HG03139 (cell line): Measurements from ENCODE around the gene SF3B3.
A peak's percentile ranks its signal among the peaks of the same experiment; 100 is the strongest.

ENCODE experiments used
- ATAC-seq: cut with Tn5 transposase; IDR thresholded peaks from one replicate; pipeline ENCODE4 v1.9.1; 2021; ENCODE audit not compliant: unreplicated experiment

SF3B3 gene

DNA sequence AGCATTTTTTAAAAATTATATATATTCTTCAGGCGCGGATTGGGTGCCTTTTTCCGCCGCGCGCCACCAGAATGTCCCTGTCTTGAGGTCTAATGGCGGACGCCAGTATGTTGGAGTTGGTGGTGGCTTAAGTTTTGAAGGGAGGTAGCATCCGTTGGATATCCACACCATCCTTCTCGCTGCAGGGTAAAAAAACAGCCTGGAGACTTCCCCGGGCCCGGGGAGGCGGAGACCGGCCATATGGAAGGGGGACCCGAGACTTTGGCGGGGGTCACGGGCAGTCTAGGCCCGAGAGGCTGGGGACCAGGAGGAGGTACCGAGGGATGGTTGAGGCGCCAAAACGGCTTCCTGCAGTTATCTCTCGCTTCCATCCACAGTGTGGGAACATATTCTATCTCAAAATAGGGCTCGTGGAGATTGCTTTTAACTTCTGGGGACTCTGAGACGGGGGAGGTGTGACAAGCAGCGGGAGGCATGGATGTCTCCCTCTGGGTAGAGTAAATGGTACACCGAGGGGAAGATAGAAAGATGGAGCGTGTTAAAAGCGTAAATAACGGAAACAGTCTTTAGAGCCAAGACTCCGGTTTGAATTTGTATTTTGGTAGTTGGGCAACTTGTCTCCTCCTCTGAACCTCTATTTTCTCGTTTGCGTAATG, at the start of gene SF3B3:
SF3B3 (plus strand) TSS at position 74 of the 656 bp plus-strand sequence. CDS start 2,841 bp downstream, outside the sequence.
- ATAC-seq = no peak

DNA sequence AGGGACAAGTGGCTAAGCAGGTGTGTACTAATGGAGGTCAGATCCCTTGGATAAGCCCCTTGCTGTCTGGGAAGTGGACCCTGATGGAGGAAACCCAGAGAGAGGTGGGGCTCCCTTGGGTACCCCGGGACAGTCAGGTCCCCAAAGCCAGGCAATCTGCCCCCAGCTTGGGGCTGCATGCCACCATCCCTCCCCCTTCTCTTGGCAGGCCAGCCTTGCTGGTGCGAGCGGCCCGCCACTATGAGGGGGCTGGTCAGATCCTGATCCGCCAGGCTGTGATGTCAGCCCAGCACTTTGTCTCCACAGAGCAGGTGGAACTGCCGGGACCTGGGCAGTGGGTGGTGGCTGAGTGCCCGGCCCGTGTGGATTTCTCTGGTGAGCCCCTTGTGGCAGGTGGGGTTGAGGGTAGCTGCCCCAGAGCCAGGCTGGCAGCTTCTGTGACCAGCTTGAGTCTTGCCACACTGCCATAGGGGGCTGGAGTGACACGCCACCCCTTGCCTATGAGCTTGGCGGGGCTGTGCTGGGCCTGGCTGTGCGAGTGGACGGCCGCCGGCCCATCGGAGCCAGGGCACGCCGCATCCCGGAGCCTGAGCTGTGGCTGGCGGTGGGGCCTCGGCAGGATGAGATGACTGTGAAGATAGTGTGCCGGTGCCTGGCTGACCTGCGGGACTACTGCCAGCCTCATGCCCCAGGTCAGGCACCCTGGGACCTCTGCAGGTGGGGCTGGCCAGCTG, 49.1 kb upstream of the SF3B3 start:
- ATAC-seq = no peak

DNA sequence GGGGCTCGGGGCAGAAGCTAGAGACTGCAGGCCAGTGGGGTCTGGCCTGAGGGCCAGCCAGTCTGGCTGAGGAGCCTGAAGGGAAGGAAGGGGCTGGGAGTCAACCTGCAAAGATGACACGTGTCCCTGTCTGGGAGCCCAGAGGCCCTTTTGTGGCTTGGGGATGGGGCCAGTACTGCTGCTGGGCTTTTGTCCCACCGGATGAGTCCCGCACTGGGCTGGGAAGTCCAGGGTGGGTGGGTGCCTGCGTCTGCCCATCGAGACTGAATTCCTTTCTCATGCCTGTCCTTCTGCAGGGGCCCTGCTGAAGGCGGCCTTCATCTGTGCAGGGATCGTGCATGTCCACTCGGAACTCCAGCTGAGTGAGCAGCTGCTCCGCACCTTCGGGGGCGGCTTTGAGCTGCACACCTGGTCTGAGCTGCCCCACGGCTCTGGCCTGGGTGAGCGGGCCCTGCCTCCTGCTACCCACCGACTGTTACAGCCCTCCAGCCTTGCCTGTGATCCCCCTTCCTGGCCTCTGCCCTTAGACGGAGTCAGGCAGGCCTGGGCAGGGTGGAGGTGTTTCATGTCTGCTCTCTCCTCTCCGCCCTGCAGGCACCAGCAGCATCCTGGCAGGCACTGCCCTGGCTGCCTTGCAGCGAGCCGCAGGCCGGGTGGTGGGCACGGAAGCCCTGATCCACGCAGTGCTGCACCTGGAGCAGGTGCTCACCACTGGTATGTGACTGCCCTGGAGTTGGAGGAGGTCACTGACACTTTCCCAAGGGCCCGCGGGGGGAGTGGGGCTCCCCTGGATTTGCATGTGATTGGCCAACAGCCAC, 48.4 kb upstream of the SF3B3 start:
- no peak for ATAC-seq

DNA sequence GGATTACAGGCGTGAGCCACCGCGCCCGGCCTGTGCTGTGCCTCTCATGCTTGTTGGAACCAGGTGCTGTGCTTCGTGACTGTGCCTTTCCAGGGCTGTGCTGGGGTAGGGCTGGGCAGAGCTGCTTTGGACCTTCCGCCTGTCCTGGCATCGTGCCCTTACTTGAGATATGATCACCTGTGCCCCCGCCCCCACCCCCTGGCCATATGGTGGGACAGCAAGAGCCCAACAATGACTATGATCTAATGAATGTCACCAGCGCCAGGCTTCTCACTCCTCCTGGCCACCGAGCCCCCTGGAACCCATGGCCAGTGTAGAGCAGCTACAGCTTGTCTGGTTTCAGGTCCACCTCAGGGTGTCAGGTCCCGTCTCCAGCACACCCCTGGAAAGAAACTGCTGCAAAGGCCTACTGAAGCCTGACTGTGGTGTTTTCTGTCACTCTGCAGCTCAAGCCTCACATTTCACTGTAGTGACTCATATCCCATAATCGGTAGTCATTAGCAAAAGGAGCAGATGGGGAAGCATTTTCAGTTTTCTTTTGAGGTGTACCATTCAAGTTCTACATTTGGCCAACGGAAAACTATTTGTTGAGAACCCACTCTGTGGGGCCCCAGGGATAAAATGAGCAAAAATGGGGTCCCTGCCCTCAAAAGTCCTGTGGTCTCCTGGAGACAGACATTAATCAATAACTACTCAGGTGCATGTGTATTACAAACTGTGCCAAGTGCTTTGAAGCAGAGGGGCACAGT, 47.2 kb upstream of the SF3B3 start:
- peak; percentile 78 for ATAC-seq

DNA sequence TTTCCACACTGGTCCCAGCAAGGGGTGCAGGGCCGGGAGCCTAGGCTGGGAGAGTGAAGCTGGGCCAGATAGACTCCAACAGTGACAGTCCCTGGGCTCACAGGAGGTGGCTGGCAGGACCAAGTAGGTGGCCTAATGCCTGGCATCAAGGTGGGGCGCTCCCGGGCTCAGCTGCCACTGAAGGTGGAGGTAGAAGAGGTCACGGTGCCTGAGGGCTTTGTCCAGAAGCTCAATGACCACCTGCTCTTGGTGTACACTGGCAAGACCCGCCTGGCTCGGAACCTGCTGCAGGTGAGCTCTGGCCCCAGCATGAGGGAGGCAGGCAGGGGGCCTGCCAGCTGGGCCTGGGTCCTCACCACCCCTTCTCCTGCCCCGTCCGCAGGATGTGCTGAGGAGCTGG, 45.4 kb upstream of the SF3B3 start:
- ATAC-seq = no peak

DNA sequence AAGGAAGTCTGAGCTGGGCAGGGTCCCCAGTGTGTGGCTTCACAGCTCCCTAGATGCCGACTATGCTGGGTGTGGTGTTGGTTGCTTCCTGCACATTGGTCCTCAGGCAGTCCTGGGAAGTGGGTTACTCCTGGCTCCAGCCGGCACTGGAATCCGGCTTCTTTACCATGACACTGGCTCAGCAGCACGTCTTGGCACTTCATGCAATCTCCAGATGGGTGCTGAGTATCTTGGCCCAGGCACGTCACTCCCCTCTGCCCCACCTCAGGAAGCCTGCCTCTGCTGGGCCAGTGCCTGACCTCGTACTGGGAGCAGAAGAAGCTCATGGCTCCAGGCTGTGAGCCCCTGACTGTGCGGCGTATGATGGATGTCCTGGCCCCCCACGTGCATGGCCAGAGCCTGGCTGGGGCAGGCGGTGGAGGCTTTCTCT, 44.7 kb upstream of the SF3B3 start:
- no peak for ATAC-seq

DNA sequence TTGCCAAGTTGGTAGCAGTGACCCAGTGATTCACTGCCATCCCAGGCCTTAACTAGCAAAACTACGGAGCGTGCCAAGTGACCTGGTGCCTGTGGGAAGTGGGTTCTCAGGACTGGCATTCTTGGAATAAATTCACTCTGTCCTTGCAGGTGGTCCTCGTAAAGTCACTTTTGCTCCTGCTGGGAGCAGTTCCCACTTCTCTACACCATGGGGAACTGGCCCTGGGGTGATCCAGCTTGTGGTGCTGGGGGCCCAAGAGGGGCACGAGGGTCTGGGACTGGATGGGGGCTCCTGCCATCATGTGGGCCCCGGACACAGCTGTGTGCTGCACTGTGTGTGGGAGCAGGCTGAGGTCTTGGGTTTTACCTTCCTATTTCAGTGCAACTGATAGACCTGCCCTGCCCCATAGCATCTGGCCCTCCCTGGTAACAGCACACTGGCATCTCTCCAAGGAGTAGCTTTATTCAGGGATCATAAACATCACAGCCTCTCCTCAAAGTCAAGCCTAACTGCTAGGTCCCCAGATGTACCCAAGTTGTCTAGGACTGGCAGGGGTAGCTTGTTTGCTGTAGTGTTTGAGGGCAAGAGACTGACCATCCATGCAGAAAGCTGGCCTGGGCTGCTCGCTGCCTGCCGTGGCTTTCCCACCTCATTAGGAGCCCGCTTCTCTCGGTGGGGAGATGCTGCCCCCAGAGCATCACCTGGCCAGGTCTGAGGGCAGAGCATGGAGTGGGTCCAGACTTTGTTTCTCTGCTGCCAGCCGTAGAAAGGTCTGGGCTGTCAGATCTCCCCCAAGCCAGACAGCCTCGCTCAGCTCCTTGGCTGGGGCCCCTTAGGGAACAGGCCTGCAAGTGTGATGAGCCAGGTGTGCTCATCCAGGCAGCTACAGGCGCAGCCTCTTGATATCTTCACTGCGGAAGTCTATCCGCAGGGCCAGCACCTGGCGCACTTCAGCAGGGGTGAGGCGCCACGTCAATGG, 43.2 kb upstream of the SF3B3 start:
- no peak for ATAC-seq

DNA sequence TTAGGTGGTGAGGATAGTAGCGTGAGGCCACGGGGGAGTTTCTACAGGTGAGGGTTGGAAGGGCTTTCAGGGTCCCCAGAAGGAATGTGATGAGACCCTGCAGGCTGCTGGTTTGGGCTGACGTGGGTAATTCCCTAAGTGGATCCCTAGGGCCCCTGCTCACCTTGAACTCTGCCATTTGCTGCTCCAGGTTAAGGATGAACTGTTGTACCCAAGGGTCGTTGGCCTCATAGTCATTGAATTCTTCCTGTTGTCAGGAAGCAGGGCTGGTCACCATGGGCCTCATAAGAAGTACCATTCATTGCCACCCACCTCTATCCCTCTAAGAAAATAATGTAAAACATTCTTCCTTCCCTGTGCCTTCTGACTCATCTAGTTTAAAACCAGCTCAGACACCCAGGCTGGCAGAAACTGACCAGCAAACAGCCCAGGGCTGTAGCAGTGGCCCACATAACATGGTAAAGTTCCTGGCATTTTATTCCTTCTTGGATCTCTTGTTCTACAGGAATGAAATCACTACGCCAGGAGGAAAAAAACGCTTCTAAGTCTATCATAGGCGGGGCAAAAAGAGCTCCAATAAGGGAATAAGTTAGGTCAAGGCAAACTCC, 41.6 kb upstream of the SF3B3 start:
- ATAC-seq = no peak

DNA sequence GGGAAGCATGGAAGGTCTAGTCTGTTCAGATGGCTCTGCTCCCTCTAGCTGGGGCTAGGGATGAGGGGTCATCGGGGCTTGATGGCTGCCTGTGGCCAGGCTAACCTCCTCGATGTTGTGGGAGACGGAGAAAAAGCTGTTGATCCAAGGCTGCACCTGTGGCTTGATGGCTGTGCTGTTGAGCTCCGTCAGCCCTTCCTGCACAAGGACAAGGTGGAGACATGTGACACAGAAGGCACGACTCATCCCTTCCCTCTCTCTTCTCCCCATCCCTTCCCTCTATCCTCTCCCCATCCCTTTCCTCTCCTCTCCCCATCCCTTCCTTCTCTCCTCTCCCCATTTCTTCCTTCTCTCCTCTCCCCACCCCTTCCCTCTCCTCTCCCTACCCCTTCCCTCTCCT, 41.0 kb upstream of the SF3B3 start:
- ATAC-seq = no peak

DNA sequence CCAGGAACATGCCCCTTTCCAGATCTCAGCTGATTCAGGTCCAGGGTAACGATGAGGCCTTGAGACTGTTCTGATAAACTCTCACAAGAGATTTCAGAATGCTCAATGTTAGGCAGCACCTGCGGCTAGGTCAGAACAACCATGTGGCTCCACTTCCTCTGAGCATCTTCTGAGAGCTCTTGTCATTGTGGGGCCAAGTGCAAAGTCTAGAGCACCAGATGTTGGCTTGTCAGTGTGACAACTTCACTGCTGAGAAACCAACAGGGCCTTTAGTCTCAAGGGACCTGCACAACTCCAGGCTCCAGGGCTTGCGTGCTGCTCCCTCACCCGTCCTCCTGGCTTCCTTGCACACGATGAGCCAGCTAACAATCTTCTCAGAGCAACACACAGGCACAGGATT, 40.2 kb upstream of the SF3B3 start:
- no peak for ATAC-seq

DNA sequence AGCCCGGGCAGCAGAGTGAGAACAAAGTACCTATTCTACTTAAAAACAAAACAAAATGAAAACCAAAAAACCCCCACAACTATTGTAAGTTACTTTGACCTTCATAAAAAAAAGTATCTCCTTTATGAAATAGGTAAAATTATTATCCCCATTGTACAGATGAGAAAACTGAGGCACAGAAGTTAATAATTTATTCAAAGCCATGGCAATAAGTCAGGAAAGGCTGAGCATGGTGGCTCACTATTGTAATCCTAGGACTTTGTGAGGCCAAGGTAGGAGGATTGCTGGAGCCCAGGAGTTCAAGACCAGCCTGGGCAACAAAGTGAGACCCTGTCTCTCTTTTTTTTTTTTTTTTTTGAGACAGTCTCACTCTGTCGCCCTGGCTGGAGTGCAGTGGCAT, 38.7 kb upstream of the SF3B3 start:
- ATAC-seq = no peak

DNA sequence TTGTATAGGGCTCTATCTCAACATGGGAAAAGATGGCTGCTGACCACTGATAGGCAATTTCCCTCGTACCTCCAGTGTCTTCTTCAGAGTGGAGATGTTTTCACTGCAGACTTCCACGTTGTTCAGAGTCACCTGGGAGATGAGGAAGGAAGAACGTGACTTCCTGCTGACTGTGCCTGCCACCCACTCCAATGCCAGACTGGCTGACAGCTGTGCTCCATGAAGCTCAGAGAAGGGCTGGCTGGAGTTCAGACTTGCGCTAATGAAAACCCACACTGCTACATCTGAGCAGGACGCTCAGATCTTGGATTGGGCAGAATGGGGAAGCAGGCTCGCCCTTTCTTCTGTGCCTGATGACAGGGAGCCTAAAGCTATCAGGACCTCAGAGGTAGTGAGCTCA, 33.4 kb upstream of the SF3B3 start:
- no peak for ATAC-seq

DNA sequence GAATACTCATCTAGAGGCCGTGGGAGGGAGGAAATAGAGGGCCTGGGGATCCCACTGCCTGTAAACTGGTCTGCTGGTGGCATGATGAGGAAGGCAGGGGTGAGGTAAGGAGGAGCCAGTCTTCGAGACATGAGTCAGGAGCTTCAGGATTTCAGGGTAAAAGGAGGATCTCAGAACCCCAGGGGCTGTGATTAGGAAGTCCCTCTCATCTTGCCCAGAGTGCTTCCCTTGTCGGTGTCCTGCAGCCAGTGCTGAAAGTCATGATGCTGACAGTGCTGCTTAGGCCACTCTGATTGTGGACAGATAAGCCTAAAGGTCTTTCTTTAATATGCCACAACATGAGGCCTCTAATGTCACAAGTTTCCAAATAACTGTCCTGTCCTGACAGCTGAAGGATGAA, 29.8 kb upstream of the SF3B3 start:
- ATAC-seq = no peak

DNA sequence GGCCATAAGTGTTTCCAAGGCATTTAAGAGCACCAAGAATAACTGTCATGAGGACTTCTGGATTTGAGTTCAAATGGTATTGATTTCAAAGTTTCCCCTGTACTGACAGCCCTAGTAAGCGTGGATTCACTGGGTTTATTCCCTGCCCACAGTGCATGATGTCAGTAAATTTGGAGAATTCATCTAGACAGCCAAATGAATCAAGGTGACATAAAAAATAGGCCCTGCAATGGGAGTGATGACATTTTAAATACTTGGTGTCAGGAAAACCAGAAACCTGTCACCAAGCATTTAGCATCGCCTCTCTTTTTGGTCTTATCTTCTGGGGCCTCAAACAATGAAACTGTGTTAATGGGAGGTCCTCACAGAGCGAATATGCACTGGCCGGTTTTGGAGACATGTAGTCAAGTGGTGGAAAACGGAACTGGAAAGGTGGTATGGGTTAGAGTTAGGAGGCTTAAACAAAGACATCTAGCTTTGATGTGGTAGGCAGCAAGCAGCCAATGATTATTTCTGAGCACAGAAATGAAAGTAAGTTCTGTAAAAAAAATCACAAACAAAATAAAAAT, 29.3 kb upstream of the SF3B3 start:
- ATAC-seq = no peak

DNA sequence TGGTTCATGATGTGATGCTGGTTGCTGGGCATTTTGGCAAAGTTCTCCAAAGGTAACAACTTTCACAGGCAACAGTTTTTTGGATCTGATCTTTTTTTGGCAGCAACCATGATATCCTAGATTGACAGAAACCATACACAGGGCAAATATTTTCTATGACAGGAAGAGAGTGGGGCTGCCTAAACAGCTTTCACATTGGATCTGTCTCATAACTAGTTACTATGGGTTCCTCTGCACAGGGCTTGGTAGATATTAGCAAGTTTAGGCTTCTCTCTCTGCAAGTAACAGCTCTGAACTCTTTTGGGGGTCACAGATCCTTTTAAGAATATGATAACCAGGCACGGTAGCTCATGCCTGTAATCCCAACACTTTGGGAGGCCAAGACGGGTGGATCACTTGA, 28.8 kb upstream of the SF3B3 start:
- ATAC-seq = no peak

DNA sequence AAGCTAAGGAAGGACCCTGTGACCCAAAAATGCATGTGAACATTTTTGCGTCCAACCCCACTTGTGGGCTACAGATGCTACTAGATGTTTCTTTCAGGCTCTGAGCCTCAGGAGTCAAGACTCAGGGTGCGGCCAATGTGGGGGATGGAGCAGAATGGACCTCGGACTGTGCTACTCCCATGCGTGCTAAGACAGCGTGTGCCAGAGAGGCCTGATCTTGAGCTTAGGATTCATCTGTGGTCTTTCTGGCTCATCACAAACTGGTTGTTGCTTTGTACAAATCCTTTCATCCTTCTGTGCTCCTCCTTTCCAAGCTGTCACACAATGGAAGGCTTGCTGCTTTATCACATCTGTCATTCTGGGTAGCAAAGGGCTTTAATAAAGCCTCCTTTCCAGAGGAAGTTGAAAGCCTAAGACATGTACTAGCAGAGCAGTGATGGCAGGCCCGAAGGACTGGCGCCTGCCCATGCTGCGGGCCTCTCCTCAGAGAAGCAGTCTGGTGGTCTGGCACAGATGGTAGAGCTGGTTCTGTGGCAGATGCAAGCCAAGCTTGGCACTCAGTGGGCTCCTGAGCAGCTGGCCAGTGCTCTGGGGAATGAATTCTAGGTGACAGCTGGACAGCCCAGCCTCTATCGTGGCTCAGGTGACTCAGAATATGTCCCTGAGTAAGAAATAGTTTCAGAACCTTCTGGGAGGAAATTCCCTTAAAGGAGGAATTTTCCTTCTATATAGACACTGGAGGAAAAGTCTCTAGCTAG, 28.0 kb upstream of the SF3B3 start:
- ATAC-seq = no peak

DNA sequence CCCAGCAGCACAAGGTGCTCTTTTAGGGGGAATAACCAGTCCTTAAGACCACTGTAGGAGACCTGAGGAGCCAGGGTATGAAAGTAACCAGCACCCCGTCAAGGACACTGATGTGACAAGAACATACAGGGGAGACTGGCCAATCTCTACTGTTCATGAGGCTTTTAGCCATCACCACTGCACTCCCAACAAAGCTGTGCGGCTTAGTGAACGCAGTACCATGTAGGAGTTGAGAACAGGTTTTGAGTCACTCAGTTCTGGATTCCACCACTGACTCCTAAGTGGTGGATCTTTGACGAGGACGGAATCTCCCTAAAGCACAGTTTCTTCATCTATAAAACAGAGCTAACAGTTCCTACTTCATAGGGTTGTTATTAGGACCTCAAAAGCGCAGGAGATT, 27.1 kb upstream of the SF3B3 start:
- ATAC-seq = no peak

DNA sequence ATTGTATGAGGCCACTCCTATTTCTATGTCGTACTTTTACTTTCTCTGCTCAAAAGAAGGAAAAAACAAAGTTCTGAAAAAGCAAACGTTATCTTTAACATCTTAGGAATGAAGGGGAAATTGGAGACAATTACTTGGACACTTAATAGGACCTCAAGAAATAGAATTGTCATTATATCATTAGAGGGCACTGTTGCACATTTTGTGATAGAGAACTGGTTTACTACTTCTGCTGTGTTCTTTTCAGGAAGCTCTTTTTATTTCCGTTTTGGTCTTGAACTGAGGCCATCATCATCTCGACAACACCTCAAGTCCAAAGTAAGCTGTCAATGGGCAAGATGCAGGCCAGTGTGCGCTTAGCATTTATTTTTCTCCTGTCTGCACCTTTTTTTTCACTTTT, 14.9 kb upstream of the SF3B3 start:
- ATAC-seq = no peak

DNA sequence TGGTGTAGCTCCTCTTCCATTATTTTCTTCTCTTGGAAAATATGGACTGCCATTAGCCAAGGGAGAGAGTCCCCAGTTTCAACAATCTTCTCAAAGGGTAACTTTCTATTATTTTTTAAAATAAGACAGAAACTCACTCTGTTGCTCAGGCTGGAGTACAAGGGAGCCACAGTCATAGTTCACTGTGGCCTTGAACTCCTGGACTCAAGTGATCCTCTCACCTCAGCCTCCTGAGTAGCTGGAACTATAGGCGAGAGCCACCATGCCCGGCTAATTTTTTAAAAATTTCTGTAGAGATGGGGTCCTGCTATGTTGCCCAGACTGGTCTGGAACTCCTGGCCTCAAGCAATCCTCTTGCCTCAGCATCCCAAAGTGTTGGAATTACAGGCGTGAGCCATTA, 13.4 kb upstream of the SF3B3 start:
- no peak for ATAC-seq
